Measurements from ENCODE around the gene CMSS1.

CMSS1 gene

DNA sequence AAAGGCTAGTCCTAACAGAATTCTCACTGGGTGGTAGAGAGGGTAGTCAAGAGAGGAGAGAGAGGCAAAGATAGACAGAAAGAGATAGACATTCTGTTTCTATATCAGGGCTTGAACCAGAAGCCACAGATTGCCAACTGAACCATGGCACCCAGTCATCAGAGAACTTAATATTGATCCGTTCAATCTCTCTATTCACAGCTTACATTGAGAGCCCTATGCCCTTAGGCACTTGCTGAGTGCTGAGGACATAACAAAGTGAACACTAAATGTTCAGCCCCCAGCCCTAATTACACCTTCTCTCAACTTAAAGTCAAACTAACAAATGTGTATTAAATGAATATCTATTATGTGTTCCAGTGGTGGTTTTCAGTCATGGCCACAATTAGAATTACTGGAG, 172.5 kb downstream of the CMSS1 start:
- no peak for DNase-seq
- H3K36me3 ChIP-seq (replicated peaks), result no peaks in the 10 kb centered on the region
- no peak overlapping the region for H3K4me3 ChIP-seq (ENCODE audit: low read depth, low read length)
- in situ Hi-C loops (cut with HindIII; ENCODE audit: low pct_ligation_motif_present, low sequenced_read_pairs), result no loop called here
- H3K27ac ChIP-seq, result no peak overlapping the region
- no peaks in the 10 kb centered on the region for H3K27me3 ChIP-seq (replicated peaks)
- TF ChIP-seq CTCF (IDR thresholded peaks at IDR 0.05; ENCODE audit: low read depth, low read length, missing control alignments), result no peak

DNA sequence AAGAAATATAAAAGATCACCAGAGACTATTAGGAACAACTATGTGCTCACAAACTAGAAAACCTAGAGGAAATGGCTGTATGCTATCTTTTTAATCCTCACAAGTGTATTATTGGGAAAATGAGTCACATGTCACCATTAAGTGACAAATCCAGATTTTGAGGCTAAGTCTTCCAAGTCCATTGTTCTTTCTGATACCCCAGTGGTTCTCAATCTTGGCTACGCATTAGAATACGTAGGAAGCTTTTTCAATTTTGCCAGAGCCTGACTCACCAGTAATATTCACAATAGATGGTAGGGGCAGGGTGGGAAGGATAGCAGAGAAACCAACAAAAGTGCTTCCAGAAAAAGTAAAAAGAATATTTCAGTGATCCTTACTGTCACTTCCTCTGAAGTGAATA, 179.6 kb downstream of the CMSS1 start:
- no peak for TF ChIP-seq CTCF (IDR thresholded peaks at IDR 0.05; ENCODE audit: low read depth, low read length, missing control alignments)
- Histone ChIP-seq H3K27me3 (replicated peaks) (no peaks in the 10 kb centered on the region), H3K36me3 (replicated peaks) (no peaks in the 10 kb centered on the region), H3K27ac (no peak overlapping the region), H3K4me3 (ENCODE audit: low read depth, low read length) (no peak overlapping the region)
- in situ Hi-C loops (cut with HindIII; ENCODE audit: low pct_ligation_motif_present, low sequenced_read_pairs), result no loop called here
- DNase-seq, result no peak

DNA sequence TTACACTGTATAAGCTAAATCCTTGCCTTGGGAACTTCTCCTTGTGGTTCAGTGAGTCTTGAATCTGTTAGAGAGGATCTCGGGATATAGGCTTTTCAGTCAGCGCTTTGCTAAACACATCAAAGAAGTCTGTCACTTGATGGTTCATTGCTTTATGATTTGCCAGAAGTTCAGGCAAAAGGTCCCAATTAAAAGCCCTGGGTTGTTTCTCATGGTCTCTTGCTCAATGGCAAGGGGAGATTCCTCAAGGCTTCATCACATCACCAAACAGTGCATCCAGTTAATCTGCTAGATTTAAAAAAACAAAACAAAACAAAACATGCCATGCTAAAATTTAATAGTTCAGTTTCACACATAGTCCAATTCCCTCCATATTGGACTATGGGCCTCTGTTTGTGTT, 181.9 kb downstream of the CMSS1 start:
- Histone ChIP-seq H3K27me3 (replicated peaks) (no peaks in the 10 kb centered on the region), H3K27ac (no peak overlapping the region), H3K36me3 (replicated peaks) (no peaks in the 10 kb centered on the region), H3K4me3 (ENCODE audit: low read depth, low read length) (no peak overlapping the region)
- in situ Hi-C loops (cut with HindIII; ENCODE audit: low pct_ligation_motif_present, low sequenced_read_pairs), result no loop called here
- TF ChIP-seq CTCF (IDR thresholded peaks at IDR 0.05; ENCODE audit: low read depth, low read length, missing control alignments), result no peak
- no peak for DNase-seq

DNA sequence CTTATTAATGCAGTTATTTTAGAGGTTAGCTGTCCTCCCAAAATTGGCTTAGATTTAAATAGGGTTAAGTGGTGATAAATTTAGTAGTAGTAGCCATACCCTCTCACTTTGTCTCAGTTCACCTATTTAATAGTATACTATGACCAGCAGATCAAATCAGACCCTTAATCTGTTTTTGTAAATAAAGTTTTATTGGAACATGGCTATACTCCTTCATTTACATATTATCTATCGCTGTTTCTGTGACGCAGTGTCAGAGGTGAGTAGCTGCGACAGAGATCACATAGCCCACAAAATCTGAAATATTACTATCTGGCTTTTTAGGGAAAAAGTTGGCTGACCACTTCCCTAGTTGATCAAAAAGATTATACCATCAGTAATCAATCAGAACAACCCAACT, 183.4 kb downstream of the CMSS1 start:
- H3K27ac ChIP-seq, result no peak overlapping the region
- no peaks in the 10 kb centered on the region for H3K27me3 ChIP-seq (replicated peaks)
- no peak overlapping the region for H3K4me3 ChIP-seq (ENCODE audit: low read depth, low read length)
- H3K36me3 ChIP-seq (replicated peaks), result no peaks in the 10 kb centered on the region
- TF ChIP-seq CTCF (IDR thresholded peaks at IDR 0.05; ENCODE audit: low read depth, low read length, missing control alignments), result no peak
- in situ Hi-C loops (cut with HindIII; ENCODE audit: low pct_ligation_motif_present, low sequenced_read_pairs), result no loop called here
- no peak for DNase-seq

DNA sequence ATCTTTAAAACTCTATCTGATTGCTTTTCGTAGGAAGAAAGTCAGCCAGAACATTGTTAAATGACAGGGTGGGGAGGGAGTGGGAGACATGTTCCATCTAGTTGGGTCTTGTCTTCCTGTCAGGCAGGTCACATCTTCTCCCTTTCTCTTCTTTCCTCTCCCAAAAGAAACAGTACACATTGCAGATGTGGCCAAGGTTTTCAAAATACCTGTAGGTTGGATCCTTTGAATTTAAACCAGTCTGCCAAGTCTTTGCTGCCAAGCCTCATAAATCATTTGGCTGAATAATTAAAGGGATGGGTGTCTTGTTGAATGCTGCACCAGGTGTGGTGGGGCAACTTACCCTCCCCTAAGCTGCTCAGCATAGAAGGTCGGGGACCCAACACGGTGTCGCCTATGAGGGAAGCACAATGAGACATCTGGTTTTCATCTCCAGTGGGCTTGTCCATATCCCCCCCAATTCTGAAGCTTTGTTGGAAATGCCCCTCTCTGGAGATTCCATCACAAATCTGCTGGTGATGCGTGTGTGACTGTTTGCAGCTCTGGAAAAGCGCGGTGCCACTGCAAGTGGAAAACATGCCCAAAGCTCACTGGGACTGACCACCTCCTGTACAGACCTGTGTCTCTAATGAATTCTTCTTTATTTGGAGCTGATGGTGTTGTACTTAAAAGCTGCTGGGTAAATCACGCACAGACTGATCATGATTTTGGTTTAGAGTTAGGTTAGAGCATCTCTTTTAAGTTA, 184.0 kb downstream of the CMSS1 start:
- TF ChIP-seq CTCF (IDR thresholded peaks at IDR 0.05; ENCODE audit: low read depth, low read length, missing control alignments), result no peak
- no peak overlapping the region for H3K4me3 ChIP-seq (ENCODE audit: low read depth, low read length)
- no peak overlapping the region for H3K27ac ChIP-seq
- H3K27me3 ChIP-seq (replicated peaks), result no peaks in the 10 kb centered on the region
- in situ Hi-C loops (cut with HindIII; ENCODE audit: low pct_ligation_motif_present, low sequenced_read_pairs), result no loop called here
- no peak for DNase-seq
- H3K36me3 ChIP-seq (replicated peaks), result no peaks in the 10 kb centered on the region

Data from brain microvascular endothelial cell (primary cell).